DOHH2 (cell line): ENCODE results near the gene HES6.

Experiments
- H3F3A ChIP-seq: fragments of 200-600 bp; sonication (generic), shearing (Covaris generic); 2 replicates; pipeline ENCODE4 v1.6.0; 2016; ENCODE audit warnings: antibody characterized with exemption, mild to moderate bottlenecking; ENCODE audit not compliant: control insufficient read depth, insufficient read depth
- H3K27ac ChIP-seq: fragments of 200-600 bp; sonication (generic); 2 replicates; pipeline ENCODE4 v1.5.1; 2014; ENCODE audit warnings: low read depth, mild to moderate bottlenecking, low read length, moderate library complexity
- H3K27me3 ChIP-seq: fragments of 200-600 bp; sonication (generic); 2 replicates; pipeline ENCODE4 v1.6.1; 2014; ENCODE audit warnings: mild to moderate bottlenecking, low read length, mixed read lengths; ENCODE audit not compliant: control insufficient read depth
- H3K36me3 ChIP-seq: fragments of 200-600 bp; sonication (generic); 2 replicates; pipeline ENCODE4 v1.6.1; 2014; ENCODE audit warnings: mild to moderate bottlenecking, low read length, moderate library complexity, mixed read lengths; ENCODE audit not compliant: control insufficient read depth
- H3K4me1 ChIP-seq: fragments of 200-600 bp; sonication (generic); 2 replicates; pipeline ENCODE4 v1.6.1; 2014; ENCODE audit warnings: mild to moderate bottlenecking, low read length, mixed read lengths; ENCODE audit not compliant: control insufficient read depth
- H3K4me2 ChIP-seq: fragments of 200-600 bp; sonication (generic); 2 replicates; pipeline ENCODE4 v1.6.0; 2014; ENCODE audit warnings: mild to moderate bottlenecking, low read length, moderate library complexity
- H3K4me3 ChIP-seq: fragments of 200-600 bp; sonication (generic); 2 replicates; pipeline ENCODE4 v1.5.1; 2014; ENCODE audit warnings: mild to moderate bottlenecking, low read length, mixed read lengths
- H3K79me2 ChIP-seq: fragments of 200-600 bp; sonication (generic); 2 replicates; pipeline ENCODE4 v1.6.1; 2014; ENCODE audit warnings: mild to moderate bottlenecking, low read length, mixed read lengths; ENCODE audit not compliant: control insufficient read depth
- H3K9me2 ChIP-seq: fragments of 200-600 bp; sonication (generic); replicated peaks from 2 replicates; pipeline ENCODE4 v1.6.1; 2014; ENCODE audit warnings: mild to moderate bottlenecking, low read length, mixed read lengths; ENCODE audit not compliant: control insufficient read depth
- H3K9me3 ChIP-seq: fragments of 200-600 bp; sonication (generic); 2 replicates; pipeline ENCODE4 v1.6.1; 2014; ENCODE audit warnings: antibody characterized with exemption, low read length, mixed read lengths; ENCODE audit not compliant: control insufficient read depth, insufficient read depth
- H4K20me1 ChIP-seq: fragments of 200-600 bp; sonication (generic); 2 replicates; pipeline ENCODE4 v1.6.0; 2014; ENCODE audit warnings: low read depth, mild to moderate bottlenecking, antibody characterized with exemption, low read length, moderate library complexity; ENCODE audit not compliant: control insufficient read depth, insufficient read depth
- CTCF ChIP-seq: fragments of 200-600 bp; sonication (generic); IDR thresholded peaks from one replicate; pipeline ENCODE4 v1.5.1; 2014; ENCODE audit warnings: antibody characterized with exemption, mild to moderate bottlenecking, low read depth, low read length; ENCODE audit not compliant: poor library complexity, severe bottlenecking
- EZH2phosphoT487 ChIP-seq: fragments of 200-600 bp; sonication (generic); IDR thresholded peaks from 2 replicates; pipeline ENCODE4 v1.6.1; 2017; ENCODE audit warnings: borderline replicate concordance, mild to moderate bottlenecking, antibody characterized with exemption, low read length, moderate library complexity, mixed read lengths

Gene HES6

DNA sequence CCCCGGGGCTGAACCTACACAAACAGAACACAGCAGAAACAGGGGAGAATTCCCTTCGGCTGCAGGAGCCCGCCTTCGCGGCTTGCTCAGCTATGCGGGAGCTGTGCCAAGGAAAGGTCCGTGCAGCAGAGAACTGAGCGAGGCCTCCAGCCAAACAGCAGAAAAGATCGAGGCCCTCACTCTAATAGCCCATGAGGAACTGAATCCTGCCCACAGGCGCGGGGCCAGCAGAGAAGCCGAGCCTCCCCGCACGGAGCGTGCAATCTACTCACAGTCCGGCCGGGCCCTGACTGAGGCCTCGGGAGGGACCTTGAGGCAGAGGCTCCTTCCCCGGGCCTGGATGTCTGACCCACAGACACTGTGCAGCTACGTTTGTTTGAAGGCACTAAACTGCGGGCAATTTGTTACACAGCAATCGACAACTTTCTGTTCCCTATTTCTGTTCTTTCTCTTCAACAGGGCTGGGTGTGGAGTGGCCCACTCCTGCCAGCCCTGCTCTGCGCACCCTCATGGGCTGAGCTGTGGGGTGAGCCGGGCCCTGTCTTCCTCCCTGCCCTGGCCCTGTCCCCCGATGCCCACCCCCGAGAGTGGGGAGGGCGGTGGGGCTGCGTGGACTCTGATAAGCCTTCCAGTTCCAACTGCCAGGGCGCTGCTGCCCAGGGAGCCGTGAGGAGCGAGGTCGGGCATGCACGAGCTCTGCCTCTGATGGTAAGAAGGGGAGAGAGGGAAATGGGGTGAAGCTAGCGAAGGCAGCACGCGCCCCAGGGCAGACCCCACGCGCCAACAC, 13.7 kb downstream of the HES6 start:
- no peak overlapping the region for H3K4me3 ChIP-seq
- H4K20me1 ChIP-seq, result no peaks in the 10 kb centered on the region
- H3K27me3 ChIP-seq, result peaks cover 19% of the 10 kb centered on the region
- no peaks in the 10 kb centered on the region for H3K36me3 ChIP-seq
- TF ChIP-seq CTCF (no peak), EZH2phosphoT487 (no peak)
- H3K4me2 ChIP-seq, result no peak overlapping the region
- no peak overlapping the region for H3K27ac ChIP-seq
- H3K4me1 ChIP-seq, result no peaks in the 10 kb centered on the region; the same call in 1 of the 2 replicates
- no peaks in the 10 kb centered on the region for H3F3A ChIP-seq
- H3K9me2 ChIP-seq, result no peaks in the 10 kb centered on the region
- no peaks in the 10 kb centered on the region for H3K9me3 ChIP-seq
- H3K79me2 ChIP-seq, result no peaks in the 10 kb centered on the region

DNA sequence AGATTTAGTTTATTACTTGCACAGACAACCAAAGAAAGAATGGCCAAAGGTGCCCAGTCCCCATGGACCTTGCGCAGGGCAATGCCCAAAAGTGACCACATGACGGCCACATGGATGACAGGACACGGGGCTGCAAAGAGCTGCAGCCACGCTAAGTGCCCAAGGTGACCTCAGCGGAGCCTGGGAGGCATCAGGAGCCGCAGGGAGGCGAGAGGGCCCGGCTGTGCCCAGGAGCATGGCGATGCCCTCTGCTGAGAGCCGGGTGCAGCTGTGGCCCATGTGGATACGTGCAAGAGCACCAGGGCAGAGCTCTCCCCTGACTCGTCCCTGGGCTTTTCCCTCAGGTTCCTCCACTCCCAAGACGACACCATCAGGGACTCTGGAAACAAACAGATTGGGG, 14.7 kb downstream of the HES6 start:
- H3K27me3 ChIP-seq, result peaks cover 9% of the 10 kb centered on the region
- no peak overlapping the region for H3K4me3 ChIP-seq
- H3K4me2 ChIP-seq, result no peak overlapping the region
- no peaks in the 10 kb centered on the region for H4K20me1 ChIP-seq
- H3K79me2 ChIP-seq, result no peaks in the 10 kb centered on the region
- no peaks in the 10 kb centered on the region for H3K9me2 ChIP-seq
- no peaks in the 10 kb centered on the region for H3F3A ChIP-seq
- H3K4me1 ChIP-seq, result no peaks in the 10 kb centered on the region
- H3K27ac ChIP-seq, result no peak overlapping the region
- H3K36me3 ChIP-seq, result no peaks in the 10 kb centered on the region
- H3K9me3 ChIP-seq, result no peaks in the 10 kb centered on the region
- TF ChIP-seq EZH2phosphoT487 (no peak), CTCF (no peak)

- no peaks in the 10 kb centered on the region for H3K9me2 ChIP-seq
- H3K27ac ChIP-seq, result no peak overlapping the region
- no peak overlapping the region for H3K4me2 ChIP-seq
- H3K36me3 ChIP-seq, result no peaks in the 10 kb centered on the region
- no peaks in the 10 kb centered on the region for H3K4me1 ChIP-seq
- no peaks in the 10 kb centered on the region for H4K20me1 ChIP-seq
- no peak for TF ChIP-seq EZH2phosphoT487
- TF ChIP-seq CTCF, result no peak
- H3F3A ChIP-seq, result no peaks in the 10 kb centered on the region
- no peaks in the 10 kb centered on the region for H3K9me3 ChIP-seq
- H3K4me3 ChIP-seq, result no peak overlapping the region
- H3K79me2 ChIP-seq, result no peaks in the 10 kb centered on the region
- H3K27me3 ChIP-seq, result peaks cover 8% of the 10 kb centered on the region
These were observed 15.3 kb downstream of the HES6 start for GRCh38 chr2:238224356-238225035.
